GM18520 (cell line): Measurements from ENCODE around the gene KRT36.

Source experiments
- ATAC-seq: cut with Tn5 transposase; IDR thresholded peaks from one replicate; pipeline ENCODE4 v1.9.1; 2021; ENCODE audit not compliant: unreplicated experiment

KRT36 gene

DNA sequence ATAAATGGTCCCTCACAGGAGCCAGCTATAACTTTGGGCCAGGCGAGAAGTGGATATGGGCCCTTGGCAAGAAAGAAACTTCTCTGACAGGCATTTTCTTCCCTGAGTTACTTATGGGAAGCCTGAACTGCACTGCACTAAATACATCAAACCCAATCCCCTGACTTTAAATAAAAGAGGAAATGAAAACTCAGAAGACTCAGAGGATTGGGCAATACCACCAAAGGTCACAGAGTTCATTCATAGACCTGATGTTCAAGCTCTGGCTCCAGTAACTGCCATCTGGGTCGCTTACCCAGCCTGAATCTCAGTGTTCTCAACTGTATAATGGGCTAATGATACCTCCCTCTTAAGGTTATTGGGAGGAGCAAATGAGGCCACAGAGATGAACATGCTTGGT lies 9.6 kb downstream of the KRT36 start:
- no peak for ATAC-seq

DNA sequence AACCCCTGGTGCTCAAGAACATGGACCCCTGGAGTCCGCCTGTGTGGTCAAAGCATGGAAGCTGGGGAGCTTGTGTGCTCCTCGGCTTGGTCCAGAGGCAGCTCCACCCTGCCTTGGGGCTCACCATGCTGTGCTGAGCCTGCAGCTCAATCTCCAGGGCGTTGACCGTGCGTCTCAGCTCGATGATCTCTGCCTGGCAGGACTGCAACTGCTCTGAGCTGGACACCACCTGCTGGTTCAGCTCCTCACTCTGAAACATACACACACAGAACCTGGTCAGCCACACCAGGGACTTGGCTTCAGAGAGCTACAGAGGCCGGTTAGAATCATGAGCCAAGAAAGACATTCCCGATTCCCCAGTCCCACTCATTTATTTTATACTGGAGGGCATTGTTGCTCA lies 11.5 kb downstream of the KRT36 start:
- no peak for ATAC-seq

DNA sequence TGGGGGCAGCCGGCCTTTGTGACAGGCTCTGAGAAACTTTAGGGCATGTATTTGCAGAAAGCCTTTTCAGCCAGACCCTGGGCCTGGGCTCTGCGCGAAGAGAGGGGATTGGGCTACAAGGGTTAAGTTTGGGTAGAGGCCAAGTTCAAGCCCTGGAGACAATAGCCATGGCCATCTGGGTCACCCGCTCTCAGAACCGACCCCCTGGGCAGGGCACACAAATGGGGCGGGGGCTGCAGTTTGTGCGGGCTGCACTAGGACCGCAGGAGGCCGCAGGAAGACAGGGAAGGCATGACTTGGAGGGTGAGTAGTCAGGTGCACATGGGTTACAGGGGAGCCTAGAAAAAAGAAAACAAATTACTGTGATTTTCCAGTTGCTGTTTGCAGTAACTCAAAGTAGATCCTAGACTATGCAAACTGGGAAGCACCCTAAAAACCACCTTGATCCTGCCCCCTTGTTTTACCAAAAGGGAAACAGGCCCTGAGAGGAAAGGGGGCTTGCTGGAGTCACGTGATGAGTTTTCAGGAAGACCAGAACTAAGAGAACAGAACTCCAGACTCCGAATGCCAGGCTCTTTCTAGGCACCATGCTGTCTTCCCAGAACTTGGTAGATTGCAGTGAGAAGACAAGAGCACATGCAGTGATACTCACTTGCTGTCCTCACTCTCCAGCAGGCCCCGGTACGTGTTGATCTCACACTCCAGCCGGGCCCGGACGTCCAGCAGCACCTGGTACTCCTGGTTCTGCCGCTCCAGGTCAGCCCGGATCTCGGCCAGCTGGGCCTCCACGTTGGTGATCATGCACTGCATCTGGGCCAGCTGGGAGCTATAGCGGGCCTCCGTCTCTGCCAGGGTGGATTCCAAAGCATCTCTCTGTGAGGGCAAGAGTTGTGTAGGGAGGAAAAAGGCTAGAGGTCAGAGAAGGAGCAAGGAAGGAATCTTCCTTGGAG lies 12.6 kb downstream of the KRT36 start:
- no peak for ATAC-seq

DNA sequence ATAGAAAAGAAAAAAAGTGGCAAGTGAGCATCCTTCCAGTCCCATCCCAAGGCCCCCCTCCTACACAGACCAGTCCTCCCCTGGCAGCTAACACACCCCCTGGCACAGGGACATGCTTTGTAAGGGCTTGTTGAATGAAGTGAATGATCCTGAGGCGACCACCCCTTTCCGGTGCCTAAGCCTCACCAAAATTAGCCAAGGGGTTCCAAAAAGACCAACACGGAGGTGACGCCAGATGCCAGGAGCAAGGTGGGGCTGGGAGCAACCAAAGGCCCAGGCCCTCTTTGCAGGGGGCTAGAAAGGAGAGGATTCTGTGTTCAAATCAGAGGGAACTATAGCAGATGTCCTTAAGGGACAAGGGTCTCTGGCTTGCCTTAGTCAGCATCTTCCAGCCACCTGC lies 14.3 kb downstream of the KRT36 start:
- ATAC-seq = no peak

DNA sequence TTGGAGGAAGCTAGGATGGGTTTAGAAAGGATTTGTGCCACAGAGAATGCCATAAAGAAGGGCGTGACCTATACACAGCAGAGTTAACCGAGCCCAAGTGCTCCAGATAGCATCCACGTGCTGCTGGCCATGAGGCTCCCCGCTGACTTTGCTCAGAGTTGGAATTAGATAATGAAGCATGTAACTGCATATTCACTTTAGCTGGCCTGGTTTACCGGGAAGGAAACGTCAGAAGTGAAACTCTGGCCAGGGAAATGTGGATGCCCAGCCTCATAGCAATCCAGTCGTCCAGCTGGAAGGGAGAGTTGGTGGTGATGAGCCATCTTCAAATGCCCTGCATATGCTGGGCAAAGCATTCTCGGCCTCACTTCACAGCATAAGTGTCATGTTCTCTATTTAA lies 14.8 kb downstream of the KRT36 start:
- ATAC-seq = no peak

DNA sequence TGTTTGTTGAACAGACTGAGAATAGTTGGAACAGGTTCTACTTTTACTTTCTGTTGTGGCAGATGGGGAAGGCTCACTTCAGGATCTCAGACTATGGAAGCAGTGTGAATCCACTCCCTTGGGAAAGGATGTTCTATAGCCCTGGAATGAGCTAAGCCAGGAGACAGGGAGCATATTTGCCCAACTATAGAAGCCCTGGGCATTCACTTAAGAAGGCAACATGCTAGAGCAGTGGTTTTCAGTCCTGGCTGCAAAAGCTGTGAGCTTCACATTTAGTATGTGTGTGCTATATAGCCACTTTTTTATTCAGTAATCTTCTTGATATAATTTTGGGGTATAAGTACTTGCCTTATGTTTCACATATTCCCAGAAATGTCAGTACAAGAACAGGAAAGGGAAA lies 21.4 kb downstream of the KRT36 start:
- no peak for ATAC-seq

DNA sequence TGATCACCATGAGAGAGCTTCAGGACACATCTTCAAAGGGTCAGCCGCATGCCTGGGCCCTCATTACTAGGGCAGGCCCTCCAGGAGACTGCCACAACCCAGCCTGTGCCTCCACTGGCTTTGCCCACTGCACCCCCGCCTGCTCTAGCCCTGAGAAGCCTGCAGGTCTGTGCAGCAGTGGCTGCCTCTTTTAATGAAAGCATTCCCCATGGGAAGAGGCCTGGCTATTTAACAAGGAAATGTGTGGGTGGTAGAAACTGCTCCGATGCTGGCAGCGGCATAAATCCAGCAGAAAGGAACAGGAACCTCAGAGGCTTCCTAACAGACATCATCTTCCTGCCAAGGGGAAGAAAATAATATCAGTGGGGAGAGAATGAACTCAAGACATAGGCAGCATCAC lies 22.1 kb downstream of the KRT36 start:
- no peak for ATAC-seq

DNA sequence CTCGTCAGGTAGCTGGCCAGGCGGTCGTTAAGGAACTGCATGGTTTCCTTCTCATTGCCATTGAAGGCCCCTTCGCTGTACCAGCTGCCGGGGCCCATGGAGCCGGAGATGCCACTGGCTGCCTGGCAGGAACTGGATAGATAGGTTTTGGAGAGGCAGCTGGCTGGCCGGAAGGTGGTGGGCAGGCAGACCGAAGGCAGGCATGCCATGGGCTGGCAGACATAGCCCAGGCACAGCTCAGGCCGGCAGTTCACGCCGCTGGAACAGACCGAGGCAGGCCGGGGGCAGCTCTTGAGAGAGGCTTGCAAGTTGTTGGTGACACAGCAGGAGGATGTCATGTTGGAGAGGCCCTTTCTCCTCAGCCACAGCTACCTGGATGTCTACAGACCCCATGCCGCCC lies 22.7 kb downstream of the KRT36 start, which contains the start of gene KRT32:
TSS of gene KRT32 (minus strand) at position 399 of the 400 bp plus-strand sequence. CDS start at position 338, 61 bp downstream.
- ATAC-seq = no peak

DNA sequence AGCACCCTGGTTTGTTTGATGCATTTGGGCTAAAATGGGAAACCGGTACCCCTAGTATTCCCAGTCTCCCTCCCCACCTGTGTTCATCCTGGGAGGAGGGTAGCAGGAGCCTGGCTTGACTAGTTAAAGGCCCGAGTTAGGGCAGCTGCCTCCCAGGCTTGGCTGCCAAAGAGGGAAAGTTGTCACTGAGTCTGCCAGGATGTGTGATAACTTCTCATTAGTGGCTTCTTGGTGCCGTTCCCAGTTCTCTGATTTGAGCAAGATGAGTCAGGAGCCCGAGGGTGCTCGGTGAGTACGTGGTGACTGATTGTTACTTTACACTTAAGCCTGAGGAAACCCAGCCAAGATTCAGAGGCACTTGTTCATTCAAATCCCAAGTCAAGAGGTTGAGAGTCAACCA lies 25.0 kb downstream of the KRT36 start:
- no peak for ATAC-seq

DNA sequence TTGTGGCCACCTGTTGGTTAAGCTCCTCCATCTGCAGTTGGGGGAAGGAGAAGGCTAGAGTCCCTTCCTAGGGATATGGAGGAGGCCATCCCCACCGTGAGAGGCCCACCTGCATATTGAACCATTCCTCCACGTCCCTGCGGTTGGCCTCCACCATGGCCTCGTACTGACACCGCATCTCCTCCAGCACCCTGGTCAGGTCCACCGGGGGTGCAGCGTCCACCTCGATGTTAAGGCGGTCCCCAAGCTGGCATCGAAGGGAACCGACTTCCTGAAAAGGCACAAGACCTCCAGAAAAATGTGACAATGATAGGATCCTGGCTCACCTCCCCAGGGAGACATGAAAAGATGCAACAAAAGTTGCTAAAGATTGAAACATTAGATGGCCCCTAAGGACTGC lies 25.5 kb downstream of the KRT36 start:
- ATAC-seq = no peak

DNA sequence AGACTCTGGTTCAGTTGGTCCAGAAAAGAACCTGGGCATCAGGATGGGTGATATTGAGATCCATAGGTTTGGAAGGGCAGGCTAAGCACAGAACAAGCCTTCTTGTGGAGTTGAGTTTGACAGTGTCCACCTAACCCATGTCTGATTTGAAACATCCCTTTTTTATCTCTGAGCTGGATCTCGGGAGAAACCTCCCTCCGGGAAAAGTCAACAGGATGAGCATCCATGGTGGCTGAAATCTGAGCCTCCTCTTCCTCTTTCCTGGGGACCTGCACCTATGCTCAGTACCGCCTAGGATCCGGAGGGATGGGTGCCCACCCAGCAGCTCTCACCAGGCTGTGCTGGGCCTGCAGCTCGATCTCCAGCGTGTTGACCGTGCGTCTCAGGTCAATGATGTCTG lies 26.0 kb downstream of the KRT36 start:
- no peak for ATAC-seq

DNA sequence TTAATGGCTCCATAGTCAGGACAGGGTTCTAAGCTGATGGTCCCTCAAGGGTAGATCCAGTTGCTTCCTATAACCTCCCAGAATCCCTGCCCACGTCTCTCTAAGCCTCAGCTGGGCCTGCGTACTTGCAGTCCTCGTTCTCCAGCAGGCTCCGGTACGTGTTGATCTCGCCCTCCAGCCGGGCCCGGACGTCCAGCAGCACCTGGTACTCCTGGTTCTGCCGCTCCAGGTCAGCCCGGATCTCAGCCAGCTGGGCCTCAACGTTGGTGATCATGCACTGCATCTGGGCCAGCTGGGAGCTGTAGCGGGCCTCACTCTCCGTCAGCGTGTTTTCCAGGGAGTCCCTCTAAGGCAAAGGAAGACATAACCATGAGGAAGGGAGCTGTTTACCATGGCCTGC lies 27.0 kb downstream of the KRT36 start:
- ATAC-seq = no peak

DNA sequence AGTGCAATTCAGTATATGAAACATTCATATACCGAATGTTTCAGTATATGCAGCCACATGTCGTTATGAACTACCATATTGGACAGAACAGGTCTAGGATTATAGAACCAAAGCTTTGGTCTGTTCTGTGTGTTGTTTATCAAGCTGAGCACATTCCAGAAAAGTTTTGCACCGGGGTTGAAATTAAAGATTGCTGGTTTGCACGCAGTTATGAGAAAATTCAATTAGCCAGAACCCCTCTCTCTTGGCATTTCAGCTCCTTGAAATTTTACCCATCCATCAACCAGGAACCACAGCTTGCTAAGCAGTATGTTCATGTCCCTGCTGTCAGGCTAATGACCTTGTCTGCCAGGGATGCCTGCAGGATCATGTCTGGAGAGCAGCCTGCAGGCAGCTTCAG lies 32.0 kb downstream of the KRT36 start:
- no peak for ATAC-seq

DNA sequence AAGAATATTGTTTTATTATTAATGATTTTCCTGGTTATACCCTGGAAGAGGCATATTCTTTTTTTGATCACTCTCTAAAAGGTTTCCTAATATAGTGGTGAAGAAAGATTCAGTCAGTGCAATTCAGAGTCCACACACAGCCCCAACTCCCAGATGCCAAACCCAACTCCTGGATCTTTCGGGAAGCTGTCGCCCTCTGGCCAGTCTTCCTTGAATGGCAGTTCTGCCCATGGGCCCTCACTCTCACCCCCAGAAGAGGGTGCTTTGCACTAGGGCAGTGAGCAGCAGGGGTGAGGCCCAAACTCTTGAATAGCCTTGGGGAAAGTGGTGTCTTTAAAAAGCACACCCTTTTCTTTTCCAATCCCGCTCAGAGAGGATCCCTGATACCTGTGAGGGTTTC lies 33.5 kb downstream of the KRT36 start:
- no peak for ATAC-seq

DNA sequence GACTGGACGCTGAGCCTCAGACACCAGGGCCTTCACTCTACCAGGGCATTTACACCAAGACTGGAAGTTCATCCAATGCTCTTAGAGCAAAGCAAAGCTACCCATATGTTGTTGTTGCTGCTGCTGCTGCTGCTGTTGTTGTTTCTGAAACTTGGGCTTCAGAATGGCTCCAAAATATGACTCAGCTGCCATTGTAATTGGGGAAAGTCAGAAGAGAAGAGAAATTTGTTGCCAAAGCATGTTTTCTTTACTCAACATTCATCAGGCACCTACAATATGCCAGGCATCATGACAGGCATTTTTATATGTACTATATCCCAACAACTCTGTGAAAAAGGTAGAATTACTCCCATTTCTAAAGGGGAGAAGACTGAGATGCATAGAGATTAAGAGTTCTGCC lies 34.5 kb downstream of the KRT36 start:
- no peak for ATAC-seq

DNA sequence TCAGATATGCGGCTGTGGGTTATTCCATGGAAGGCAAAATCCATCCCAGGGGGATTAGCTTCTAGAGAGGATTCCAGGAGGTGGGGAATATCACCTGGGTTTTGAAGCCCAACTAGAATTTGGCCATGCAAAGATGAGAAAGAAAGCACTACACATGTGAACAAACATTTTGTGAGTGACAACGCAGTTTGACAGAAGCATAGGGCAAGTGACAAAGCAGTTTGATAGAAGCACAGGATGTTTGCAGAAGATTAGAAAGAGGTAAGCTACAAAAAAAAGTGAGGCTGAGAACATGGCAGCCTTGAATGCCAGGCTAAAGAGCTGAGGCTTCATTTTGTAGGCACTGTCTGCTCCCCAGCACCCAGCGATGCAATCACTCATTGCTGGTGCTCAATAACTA lies 36.6 kb downstream of the KRT36 start:
- ATAC-seq = no peak

DNA sequence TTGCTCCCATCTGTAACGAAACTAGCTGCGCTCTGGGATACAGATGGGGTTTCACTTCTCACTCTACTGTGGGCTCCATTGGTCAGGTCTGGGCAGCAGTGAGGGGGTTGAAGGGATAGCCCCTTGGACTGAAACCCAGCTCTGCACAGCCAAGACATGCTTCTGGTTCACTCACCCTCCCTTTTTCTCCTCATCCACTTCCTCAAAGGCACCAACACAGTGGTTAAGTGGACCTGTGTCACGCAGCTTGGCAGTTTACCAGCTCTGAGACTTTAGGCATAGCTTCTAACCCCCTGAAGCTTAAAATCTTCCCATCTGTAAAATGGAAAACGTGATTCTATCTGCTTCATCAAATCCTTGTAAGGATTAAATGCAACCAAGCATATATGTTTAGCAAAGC lies 37.4 kb downstream of the KRT36 start:
- no peak for ATAC-seq

DNA sequence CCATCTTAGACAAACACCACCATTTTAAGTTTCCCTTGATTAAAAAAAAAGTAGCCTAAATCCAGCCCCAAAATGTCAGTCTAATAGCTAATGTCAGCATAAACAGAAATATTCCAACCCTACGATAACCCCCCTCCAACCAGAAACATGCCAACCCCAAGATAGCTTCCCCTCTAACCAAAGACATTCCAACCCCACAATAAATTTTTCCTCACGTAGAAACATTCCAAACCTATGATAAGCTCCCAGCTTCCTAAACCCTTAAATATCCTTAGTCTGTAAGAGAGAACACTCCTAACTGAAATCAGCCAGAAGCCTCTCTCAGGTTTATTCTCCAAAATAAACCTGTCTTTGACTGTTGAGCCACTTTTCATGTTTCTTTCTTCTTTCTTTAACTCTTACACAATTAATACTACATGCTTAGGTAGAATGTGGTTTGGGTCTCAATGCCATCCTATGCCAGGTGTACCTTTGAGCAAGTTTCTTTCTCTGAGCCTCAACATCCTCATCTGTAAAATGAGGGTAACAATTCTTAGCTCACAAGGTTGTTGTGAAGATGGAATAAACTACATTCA lies 38.5 kb downstream of the KRT36 start:
- no peak for ATAC-seq

DNA sequence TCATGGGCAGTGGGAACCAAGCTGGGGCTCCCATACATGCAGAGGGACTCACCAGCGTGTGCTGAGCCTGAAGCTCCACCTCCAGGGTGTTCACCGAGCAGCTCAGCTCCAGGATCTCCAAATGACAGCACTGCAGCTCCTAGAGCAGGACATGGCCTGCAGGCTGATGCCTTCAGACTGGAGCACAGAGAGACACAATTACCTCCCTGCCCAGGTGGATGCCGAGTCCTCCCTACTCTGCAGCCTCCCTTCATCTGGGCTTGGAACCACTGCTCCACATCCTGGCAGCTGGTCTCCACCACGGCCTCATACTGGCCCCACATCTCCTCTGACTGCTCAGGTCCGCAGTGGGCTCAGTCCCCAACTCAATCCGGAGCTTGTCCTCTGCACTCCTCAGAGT lies 40.7 kb downstream of the KRT36 start:
- no peak for ATAC-seq

DNA sequence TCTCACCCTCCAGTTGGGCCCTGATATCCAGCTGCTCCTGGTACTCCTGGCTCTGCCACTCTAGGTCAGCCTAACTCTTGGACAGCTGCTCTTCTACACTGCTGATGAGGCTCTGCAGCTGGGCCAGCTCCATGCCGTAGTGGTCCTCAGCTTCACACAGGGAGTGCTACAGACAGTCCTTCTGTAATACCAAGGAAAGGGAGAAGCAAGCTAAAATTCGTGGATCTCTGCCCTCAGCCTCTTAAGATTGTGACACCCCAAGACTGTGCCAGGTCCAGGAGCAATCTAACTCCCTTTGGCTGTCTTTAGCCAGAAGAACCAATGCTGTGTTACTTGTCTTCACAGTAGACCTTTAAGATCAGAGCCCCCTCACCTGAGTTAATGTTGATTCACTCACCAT lies 41.2 kb downstream of the KRT36 start:
- ATAC-seq = no peak

DNA sequence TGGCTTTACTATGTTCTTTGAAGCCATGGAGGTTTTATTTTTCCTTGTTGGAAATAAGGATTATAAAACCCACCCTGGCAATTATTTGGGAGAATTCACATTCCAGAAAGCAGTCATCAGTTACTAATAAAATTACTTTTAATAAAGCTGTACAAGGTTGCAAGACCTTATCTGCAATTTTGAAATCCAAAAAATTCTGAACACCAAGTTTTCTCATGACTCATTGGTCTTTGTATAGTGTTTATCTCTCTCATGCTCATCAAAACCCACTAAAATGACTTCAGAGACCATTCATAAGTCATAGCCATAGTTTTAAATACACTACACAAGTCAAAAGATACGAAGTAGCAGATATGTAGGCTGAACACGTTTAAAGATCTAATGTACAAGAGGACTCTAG lies 42.9 kb downstream of the KRT36 start:
- ATAC-seq = no peak

DNA sequence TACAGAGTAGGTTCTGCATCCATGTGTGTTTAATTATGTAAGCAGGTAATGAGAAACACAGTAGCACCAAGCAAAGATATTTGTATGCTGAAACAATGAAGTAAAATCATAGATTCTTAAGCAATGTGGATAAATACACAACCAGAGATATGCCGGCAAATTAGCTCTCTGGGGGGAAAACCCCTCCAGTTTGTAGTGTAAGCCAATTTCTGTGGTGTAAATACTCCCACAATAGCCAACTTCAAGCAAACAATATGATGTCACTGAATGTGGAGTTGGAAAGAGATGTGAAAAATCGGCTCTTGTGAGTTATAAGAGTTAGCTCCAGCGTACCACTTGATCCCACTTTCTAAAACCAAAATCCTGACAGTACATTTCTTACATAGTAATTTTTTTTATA lies 45.1 kb downstream of the KRT36 start:
- ATAC-seq = no peak

DNA sequence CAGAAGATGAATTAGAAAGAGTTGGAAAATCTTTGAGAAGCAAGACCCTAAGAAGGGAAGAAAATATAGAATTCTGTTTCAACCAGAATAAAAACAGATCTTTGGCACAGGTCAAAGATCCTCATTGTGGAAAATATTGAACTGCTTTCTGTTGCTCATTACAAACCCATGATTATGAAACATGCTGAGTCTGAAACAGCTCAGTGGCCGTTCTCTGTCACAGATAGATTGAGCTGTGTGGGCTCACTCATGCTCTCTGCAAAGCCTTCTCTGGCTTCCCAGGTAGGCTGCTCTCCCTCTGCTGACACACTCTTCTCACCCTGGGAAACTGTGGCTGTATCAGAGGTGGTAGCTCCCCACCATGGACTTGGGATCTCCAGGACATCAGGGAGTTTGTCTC lies 45.5 kb downstream of the KRT36 start:
- no peak for ATAC-seq
